Activated CD8-positive, alpha-beta T cell treated with anti-CD3 and anti-CD28 coated beads for 36 hours (primary cell): ENCODE results near the gene CA6. TPM values are rescaled to one million over a fixed set of nuclear protein-coding genes. Genes with fewer than 3 reads are reported as not detected.
"Not testable (repeated sequence)": the region's sequence is repeated elsewhere in the genome, so short reads cannot be mapped to it uniquely, and the experiment has no call there.

Source experiments
- ATAC-seq: fragments of 200-7000 bp; cut with Tn5 transposase; one replicate; pipeline ENCODE4 v1.10.0; 2021; ENCODE audit warnings: mild to moderate bottlenecking, moderate library complexity
- CTCF ChIA-PET: fragments of 350-600 bp; sonication (Branson Sonifier 250); formaldehyde crosslinking; loops from one replicate; lab custom pipeline; 2021; ENCODE audit warnings: antibody characterized with exemption; lab: Charles Lee
- POLR2A ChIA-PET: fragments of 350-600 bp; sonication (Branson Sonifier 250); formaldehyde crosslinking; loops from one replicate; lab custom pipeline; 2021; ENCODE audit warnings: antibody characterized with exemption; lab: Charles Lee
- DNase-seq: peaks from one replicate; pipeline ENCODE4 v3.0.0-alpha.2; 2020
- H3K27ac Mint-ChIP-seq: one replicate; pipeline ENCODE4 v1.8.0; 2021; ENCODE audit warnings: mild to moderate bottlenecking, mixed read lengths
- H3K27me3 Mint-ChIP-seq: one replicate; pipeline ENCODE4 v1.8.0; 2021; ENCODE audit warnings: mixed read lengths
- H3K36me3 Mint-ChIP-seq: one replicate; pipeline ENCODE4 v1.8.0; 2021; ENCODE audit warnings: low read depth, mixed read lengths
- H3K4me1 Mint-ChIP-seq: one replicate; pipeline ENCODE4 v1.8.0; 2021; ENCODE audit warnings: low read depth, mixed read lengths
- H3K4me3 Mint-ChIP-seq: one replicate; pipeline ENCODE4 v1.8.0; 2021; ENCODE audit warnings: mild to moderate bottlenecking, moderate library complexity, mixed read lengths
- H3K9me3 Mint-ChIP-seq: one replicate; pipeline ENCODE4 v1.8.0; 2021; ENCODE audit warnings: mixed read lengths
- intact Hi-C: fragments of 100-400 bp; cut with micrococcal nuclease; formaldehyde crosslinking; loops from one replicate; pipeline ENCODE4 v1.10.0; 2022
- total RNA-seq, 2 experiments: library from RNA; stranded (reverse); gene quantifications; one replicate each; pipeline ENCODE4 v1.2.3, GENCODE V29; 2021
- TF ChIP-seq, protein P1 (sequence below): fragments of 200-600 bp; IDR thresholded peaks from one replicate; pipeline ENCODE4 v1.8.0; 2022; ENCODE audit warnings: antibody characterized with exemption, mild to moderate bottlenecking

Gene CA6
- total RNA-seq, 2 experiments from 2014 or later: 3.5 to 3.9 TPM

DNA sequence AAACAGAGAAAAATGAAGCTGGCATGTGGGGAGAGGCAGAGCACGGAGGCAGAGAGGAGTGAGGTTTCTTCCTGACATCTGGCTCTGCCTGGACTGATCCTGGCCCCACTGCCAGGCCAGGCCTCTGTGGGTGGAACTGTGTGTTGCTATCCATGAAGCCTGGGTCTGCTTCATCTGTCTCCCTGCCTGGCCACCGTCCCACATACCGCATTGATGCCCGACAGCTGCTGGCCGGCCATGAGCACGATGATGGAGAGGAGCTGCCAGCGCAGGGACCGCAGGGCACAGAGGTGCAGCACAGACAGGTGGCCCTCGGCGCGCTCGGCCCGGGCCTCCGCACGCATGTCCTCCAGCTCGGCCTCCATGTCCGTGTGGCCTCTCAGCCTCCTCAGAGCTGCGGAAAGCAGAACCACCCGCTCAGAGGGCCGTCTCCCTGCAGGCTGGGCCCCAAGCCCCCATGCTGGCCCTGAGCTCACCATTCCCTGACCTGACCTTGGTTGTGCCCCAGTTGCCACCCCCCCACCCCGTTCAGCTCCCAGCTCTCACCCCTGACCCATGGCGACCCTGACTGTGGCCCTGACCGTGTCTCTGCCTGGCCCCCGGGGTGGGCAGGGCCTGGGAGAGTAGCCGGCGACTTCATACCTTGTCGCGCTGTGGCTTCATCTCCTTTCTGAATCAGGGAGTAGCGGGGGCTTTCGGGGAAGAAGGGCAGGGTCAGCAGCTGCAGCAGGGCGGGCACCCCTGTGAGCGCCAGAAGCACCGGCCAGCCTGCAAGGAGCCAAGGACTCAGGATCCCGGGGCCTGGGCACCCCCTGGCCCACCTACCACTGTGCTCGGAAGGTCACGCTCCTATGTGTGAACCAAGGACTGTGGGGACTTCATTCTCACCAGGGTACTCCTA, 69.1 kb downstream of the CA6 start:
- H3K4me3 Mint-ChIP-seq: no peak overlapping the region
- H3K36me3 Mint-ChIP-seq: no peaks in the 10 kb centered on the region
- H3K9me3 Mint-ChIP-seq: no peaks in the 10 kb centered on the region
- H3K27me3 Mint-ChIP-seq: peaks cover 3% of the 10 kb centered on the region
- ChIA-PET CTCF (interaction anchor here (0.7 to 4.3 kb wide), 2 partner anchors 9 to 181 kb away, joined by 3 to 33 read pairs; no protein-coding TSS in a partner anchor), POLR2A (interaction anchor here (1.0 kb wide), 1 partner anchor 10 kb away, joined by 4 read pairs; no protein-coding TSS in a partner anchor)
- intact Hi-C loops: loop anchor here (10.0 kb wide), 1 partner anchor 90 kb away; no protein-coding TSS in a partner anchor
- ATAC-seq: no peak
- H3K4me1 Mint-ChIP-seq: peaks cover 2% of the 10 kb centered on the region
- TF ChIP-seq, protein P1, sequence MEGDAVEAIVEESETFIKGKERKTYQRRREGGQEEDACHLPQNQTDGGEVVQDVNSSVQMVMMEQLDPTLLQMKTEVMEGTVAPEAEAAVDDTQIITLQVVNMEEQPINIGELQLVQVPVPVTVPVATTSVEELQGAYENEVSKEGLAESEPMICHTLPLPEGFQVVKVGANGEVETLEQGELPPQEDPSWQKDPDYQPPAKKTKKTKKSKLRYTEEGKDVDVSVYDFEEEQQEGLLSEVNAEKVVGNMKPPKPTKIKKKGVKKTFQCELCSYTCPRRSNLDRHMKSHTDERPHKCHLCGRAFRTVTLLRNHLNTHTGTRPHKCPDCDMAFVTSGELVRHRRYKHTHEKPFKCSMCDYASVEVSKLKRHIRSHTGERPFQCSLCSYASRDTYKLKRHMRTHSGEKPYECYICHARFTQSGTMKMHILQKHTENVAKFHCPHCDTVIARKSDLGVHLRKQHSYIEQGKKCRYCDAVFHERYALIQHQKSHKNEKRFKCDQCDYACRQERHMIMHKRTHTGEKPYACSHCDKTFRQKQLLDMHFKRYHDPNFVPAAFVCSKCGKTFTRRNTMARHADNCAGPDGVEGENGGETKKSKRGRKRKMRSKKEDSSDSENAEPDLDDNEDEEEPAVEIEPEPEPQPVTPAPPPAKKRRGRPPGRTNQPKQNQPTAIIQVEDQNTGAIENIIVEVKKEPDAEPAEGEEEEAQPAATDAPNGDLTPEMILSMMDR: no peak
- DNase-seq: no peak
- H3K27ac Mint-ChIP-seq: no peak overlapping the region

DNA sequence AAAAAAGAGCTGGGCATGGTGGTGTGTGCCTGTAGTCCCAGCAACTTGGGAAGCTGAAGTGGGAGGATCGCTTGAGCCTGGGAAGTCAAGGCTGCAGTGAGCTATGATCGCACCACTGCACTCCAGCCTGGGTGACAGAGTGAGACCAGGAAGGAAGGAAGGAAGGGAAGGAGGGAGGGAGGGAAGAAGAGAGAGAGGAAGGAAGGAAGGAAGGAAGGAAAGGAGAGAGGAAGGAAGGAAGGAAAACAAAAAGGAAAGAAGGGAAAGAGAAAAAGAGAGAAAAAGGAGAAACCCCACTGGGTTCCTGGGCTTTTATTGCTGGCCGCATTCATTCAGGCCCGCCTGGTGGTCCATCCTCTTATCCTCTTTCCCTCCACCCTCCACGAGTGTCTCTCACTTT, 70.8 kb downstream of the CA6 start:
- POLR2A ChIA-PET: no interaction called here
- DNase-seq (no peak), ATAC-seq (no peak)
- intact Hi-C loops: loop anchor here (10.0 kb wide), 1 partner anchor 88 kb away; no protein-coding TSS in a partner anchor
- Mint-ChIP-seq H3K4me1 (no peaks in the 10 kb centered on the region), H3K36me3 (no peaks in the 10 kb centered on the region), H3K27me3 (peaks cover 9% of the 10 kb centered on the region), H3K4me3 (no peak overlapping the region), H3K9me3 (no peaks in the 10 kb centered on the region), H3K27ac (no peak overlapping the region)
- TF ChIP-seq, protein P1: no peak
- CTCF ChIA-PET: interaction anchor here (4.3 kb wide), 1 partner anchor 11 kb away, joined by 33 read pairs; no protein-coding TSS in a partner anchor

DNA sequence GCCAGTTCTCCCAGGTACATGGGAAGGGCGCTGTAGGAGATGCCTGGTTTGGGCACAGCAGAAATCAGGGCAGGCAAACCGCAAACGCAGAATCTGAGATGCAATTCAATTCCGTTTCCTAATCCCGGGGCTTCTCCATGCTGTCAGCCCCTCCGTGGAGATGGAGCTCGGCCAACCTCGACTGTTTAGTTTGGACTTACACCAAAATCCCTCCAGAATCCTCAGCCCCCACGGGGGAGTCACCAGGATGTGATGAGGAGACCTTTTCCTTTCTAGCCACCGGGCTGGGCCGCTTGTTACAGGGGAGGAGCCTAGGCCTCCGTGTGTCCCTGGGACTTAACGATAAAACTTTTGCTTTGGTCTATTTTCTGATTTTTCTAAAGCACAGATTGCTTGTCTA, 72.7 kb downstream of the CA6 start:
- ChIA-PET POLR2A (interaction anchor here (0.5 kb wide), 1 partner anchor 47 kb away, joined by 3 read pairs; no protein-coding TSS in a partner anchor), CTCF (no interaction called here)
- Mint-ChIP-seq H3K9me3 (no peaks in the 10 kb centered on the region), H3K27ac (no peak overlapping the region), H3K4me1 (no peaks in the 10 kb centered on the region), H3K27me3 (peaks cover 9% of the 10 kb centered on the region), H3K4me3 (no peak overlapping the region), H3K36me3 (no peaks in the 10 kb centered on the region)
- TF ChIP-seq, protein P1: no peak
- ATAC-seq: no peak
- intact Hi-C loops: loop anchor here (10.0 kb wide), 1 partner anchor 86 kb away; no protein-coding TSS in a partner anchor
- no peak for DNase-seq

DNA sequence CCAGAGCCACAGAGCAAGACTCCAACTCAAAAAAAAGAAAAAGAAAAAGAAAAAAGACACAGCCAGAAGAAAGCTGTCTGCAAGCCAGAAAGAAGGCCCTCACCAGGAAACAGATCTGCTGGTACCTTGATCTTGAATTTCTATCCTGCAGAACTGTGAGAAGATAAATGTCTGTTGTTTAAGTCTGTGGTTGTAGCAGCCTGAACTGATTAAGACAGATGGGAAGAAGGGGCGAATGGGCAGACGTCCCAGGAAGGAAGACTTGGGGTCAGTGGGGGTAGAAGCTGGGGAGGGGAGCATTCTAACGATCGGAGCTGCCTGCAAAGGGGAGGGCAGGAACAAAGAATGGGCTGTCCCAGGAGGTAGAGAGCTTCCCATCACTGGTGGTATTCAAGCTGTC, 74.2 kb downstream of the CA6 start:
- H3K4me3 Mint-ChIP-seq: no peak overlapping the region
- H3K27me3 Mint-ChIP-seq: peaks cover 9% of the 10 kb centered on the region
- no peaks in the 10 kb centered on the region for H3K4me1 Mint-ChIP-seq
- ATAC-seq (no peak), DNase-seq (no peak)
- intact Hi-C loops: loop anchor here (10.0 kb wide), 1 partner anchor 85 kb away; no protein-coding TSS in a partner anchor
- no peaks in the 10 kb centered on the region for H3K9me3 Mint-ChIP-seq
- TF ChIP-seq, protein P1: no peak
- H3K36me3 Mint-ChIP-seq: no peaks in the 10 kb centered on the region
- CTCF ChIA-PET: interaction anchor here (1.5 kb wide), 1 partner anchor 15 kb away, joined by 6 read pairs; no protein-coding TSS in a partner anchor
- POLR2A ChIA-PET: no interaction called here
- H3K27ac Mint-ChIP-seq: no peak overlapping the region

DNA sequence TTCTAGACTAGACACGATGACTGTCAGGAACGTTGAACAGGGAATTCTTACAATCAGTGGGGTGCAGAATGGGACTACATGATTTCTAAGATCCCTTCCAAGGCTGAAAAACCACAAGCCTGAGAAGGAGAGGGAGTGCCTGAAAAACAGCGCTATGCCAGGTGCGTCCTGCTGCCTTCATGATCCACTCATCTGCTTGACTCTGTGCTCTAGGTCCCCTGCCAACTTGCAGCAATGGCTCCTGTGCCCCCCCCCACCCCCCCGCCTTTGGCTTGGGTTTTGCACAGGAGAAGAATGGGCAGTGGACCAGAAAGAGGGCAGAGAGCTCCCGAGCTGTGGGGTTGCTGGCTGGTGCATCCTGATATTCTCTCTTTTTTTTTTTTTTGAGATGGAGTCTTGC, 74.6 kb downstream of the CA6 start:
- no peak overlapping the region for H3K27ac Mint-ChIP-seq
- POLR2A ChIA-PET: no interaction called here
- peaks cover 8% of the 10 kb centered on the region for H3K27me3 Mint-ChIP-seq
- H3K4me1 Mint-ChIP-seq: no peaks in the 10 kb centered on the region
- CTCF ChIA-PET: no interaction called here
- ATAC-seq: no peak
- H3K4me3 Mint-ChIP-seq: no peak overlapping the region
- H3K36me3 Mint-ChIP-seq: no peaks in the 10 kb centered on the region
- no peaks in the 10 kb centered on the region for H3K9me3 Mint-ChIP-seq
- TF ChIP-seq, protein P1: no peak
- DNase-seq: no peak
- intact Hi-C loops: no loop called here

DNA sequence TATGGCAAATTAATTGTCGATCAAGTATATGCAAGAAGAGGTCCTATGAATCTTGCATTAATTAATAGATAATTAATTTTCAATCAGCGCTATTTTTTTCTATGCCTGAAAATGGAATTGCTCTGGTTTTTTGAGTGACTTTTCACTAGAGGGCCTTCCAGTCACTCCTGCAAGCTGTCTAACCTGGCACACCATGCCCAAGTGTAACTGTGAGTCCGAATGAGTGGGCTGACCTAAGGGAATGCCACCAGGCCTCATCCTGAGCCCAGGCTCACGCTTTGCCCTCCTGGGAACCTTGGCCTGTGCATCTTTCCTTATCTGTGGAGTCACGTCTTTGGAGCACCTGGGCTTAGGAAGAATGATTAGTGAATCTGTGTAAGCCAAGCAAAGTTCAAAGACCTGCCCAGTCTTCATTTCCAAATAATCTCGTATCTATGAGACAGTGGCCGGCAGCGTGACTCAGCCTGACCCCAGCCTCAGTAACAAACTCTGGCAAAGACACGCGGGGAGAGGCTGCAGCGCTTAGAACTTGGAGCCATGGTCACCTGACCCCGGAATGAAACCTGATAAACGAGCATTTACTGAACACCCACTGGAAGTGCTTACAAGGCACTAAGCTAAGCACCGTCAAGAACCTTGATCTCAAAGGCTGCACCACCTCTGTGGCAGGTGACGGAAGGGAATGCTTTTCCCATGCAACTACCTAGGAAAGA, 76.5 kb downstream of the CA6 start:
- ATAC-seq, H3K4me1 Mint-ChIP-seq, H3K27me3 Mint-ChIP-seq, POLR2A ChIA-PET, H3K4me3 Mint-ChIP-seq, H3K9me3 Mint-ChIP-seq, H3K27ac Mint-ChIP-seq, H3K36me3 Mint-ChIP-seq, intact Hi-C loops, DNase-seq, CTCF ChIA-PET: not testable (repeated sequence)
